C4-2B (cell line): Measurements from ENCODE around the gene VASN.

Experiments used
- CTCF ChIP-seq: fragments of 450-650 bp; conservative IDR thresholded peaks from 2 replicates; pipeline ENCODE4 v1.5.1; 2017; ENCODE audit warnings: mild to moderate bottlenecking
- ZFX ChIP-seq: fragments of 450-650 bp; IDR thresholded peaks from 2 replicates; pipeline ENCODE4 v1.6.1; 2017

- TF ChIP-seq CTCF (no peak), ZFX (no peak)
Observed at GRCh38 chr16:4386451-4386805, 14.8 kb downstream of the VASN start.
